ENCODE results near the gene TPP2.

Gene TPP2

DNA sequence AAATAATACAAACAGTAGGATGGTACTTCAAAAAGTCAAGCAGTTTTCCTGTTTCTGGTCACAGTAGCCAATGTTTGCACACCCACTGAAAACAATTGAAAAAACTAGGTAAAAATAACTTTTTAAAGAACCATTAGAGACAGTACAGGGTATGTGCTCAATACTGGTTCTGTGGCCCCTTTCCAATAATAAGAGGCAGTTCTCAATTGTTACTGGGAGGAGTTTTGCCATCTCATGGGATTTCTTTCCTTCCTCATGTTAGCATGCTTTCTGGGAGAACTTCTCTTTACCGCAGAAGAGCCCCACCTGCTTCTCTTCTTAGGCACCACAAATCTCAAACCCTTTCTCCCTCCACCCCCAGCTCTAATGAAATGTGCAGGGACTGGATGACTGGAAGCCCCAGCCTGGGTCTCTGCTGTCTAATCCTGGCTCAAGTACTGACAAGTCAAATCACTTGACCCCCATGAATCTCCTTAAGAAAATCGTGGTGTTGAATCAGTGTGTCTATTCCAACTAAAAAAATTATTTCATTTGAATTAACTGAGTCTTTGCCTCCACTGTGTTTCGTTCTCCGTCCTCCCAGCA, 83.4 kb downstream of the TPP2 start:
- H3K9ac ChIP-seq (ENCODE audit: low read length), result no peak overlapping the region
- no peaks in the 10 kb centered on the region for H3K27me3 ChIP-seq (replicated peaks; ENCODE audit: insufficient read depth, low read length)
- no peaks in the 10 kb centered on the region for H3K4me1 ChIP-seq (ENCODE audit: low read length)
- TF ChIP-seq, protein P1, sequence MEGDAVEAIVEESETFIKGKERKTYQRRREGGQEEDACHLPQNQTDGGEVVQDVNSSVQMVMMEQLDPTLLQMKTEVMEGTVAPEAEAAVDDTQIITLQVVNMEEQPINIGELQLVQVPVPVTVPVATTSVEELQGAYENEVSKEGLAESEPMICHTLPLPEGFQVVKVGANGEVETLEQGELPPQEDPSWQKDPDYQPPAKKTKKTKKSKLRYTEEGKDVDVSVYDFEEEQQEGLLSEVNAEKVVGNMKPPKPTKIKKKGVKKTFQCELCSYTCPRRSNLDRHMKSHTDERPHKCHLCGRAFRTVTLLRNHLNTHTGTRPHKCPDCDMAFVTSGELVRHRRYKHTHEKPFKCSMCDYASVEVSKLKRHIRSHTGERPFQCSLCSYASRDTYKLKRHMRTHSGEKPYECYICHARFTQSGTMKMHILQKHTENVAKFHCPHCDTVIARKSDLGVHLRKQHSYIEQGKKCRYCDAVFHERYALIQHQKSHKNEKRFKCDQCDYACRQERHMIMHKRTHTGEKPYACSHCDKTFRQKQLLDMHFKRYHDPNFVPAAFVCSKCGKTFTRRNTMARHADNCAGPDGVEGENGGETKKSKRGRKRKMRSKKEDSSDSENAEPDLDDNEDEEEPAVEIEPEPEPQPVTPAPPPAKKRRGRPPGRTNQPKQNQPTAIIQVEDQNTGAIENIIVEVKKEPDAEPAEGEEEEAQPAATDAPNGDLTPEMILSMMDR (IDR thresholded peaks at IDR 0.05; ENCODE audit: low read length), result no peak
- no peaks in the 10 kb centered on the region for H3K9me3 ChIP-seq (replicated peaks; ENCODE audit: insufficient read depth, low read length)
- peaks cover 10% of the 10 kb centered on the region; the same call in 1 of the 2 replicates for H3K36me3 ChIP-seq (replicated peaks; ENCODE audit: insufficient read depth, low read length)
- no peak overlapping the region for H3K4me2 ChIP-seq (ENCODE audit: low read depth, low read length)
- no peaks in the 10 kb centered on the region for H4K20me1 ChIP-seq (ENCODE audit: insufficient read depth, low read length)
- no peak for DNase-seq
- H3K4me3 ChIP-seq (ENCODE audit: low read length), result no peak overlapping the region
- no peak overlapping the region for H3K27ac ChIP-seq (ENCODE audit: low read length)
- H3K9me2 ChIP-seq (replicated peaks; ENCODE audit: insufficient read depth, low read length), result no peaks in the 10 kb centered on the region
- no peaks in the 10 kb centered on the region for H3F3A ChIP-seq (ENCODE audit: insufficient read depth, low read length)
- no peaks in the 10 kb centered on the region for H3K79me2 ChIP-seq (ENCODE audit: low read length)
- no peak overlapping the region for H2AFZ ChIP-seq (ENCODE audit: low read length)

DNA sequence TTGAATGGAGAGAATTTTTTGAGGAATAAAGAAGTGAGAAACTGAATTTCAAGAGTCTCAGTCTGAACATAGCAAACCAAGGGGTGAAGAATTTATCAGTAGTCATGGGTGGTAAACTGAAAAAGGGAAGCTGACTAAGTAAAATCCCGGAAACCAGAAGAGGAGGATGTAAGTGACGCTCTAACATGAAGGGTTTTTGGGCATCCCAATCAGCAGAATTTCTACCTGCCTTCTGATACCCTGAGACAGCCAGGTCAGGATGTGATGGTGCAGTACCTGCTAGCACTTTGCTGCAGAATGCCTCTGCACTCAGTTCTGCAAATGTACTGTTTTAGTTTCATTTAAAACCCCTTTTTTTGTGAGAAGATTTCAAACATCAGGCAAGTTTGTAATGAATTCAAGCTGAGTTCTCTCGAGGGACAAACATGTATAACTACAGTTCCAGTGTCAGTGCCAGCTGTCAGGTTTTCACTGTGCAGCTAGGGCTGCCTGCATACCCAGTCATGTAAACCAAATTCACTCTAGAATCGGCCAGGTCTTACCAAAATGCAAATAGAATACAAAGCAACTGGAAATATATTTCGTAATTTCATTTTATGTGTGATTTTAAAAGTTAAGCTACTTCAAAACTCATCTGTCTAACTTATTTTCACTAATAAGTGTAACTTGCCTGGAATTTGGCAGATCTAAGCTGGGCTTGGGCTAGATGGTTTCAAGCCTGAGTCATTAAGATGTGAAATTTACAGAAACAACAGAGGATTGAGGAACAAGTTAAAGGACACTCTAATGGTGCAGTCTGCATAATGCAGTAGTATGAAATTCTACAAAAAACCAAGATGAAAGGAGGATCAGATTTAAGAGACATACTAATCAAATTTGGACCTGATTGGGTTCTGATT, 84.3 kb downstream of the TPP2 start:
- H2AFZ ChIP-seq (ENCODE audit: low read length), result no peak overlapping the region
- no peaks in the 10 kb centered on the region for H3K9me2 ChIP-seq (replicated peaks; ENCODE audit: insufficient read depth, low read length)
- H3K4me2 ChIP-seq (ENCODE audit: low read depth, low read length), result no peak overlapping the region
- H3K27me3 ChIP-seq (replicated peaks; ENCODE audit: insufficient read depth, low read length), result no peaks in the 10 kb centered on the region
- H4K20me1 ChIP-seq (ENCODE audit: insufficient read depth, low read length), result no peaks in the 10 kb centered on the region
- no peak for TF ChIP-seq EZH2 (optimal IDR thresholded peaks at IDR 0.05; ENCODE audit: low read depth, low read length)
- TF ChIP-seq, protein P1 (IDR thresholded peaks at IDR 0.05; ENCODE audit: low read length), result no peak
- TF ChIP-seq EZH2phosphoT487 (IDR thresholded peaks at IDR 0.05; ENCODE audit: low read length), result no peak
- no peak for DNase-seq
- peaks cover 8% of the 10 kb centered on the region; the same call in 1 of the 2 replicates for H3K36me3 ChIP-seq (replicated peaks; ENCODE audit: insufficient read depth, low read length)
- no peak overlapping the region for H3K4me3 ChIP-seq (ENCODE audit: low read length)
- H3K4me1 ChIP-seq (ENCODE audit: low read length), result no peaks in the 10 kb centered on the region
- no peaks in the 10 kb centered on the region for H3K79me2 ChIP-seq (ENCODE audit: low read length)
- no peaks in the 10 kb centered on the region for H3K9me3 ChIP-seq (replicated peaks; ENCODE audit: insufficient read depth, low read length)
- no peaks in the 10 kb centered on the region for H3F3A ChIP-seq (ENCODE audit: insufficient read depth, low read length)
- H3K9ac ChIP-seq (ENCODE audit: low read length), result no peak overlapping the region
- H3K27ac ChIP-seq (ENCODE audit: low read length), result no peak overlapping the region

DNA sequence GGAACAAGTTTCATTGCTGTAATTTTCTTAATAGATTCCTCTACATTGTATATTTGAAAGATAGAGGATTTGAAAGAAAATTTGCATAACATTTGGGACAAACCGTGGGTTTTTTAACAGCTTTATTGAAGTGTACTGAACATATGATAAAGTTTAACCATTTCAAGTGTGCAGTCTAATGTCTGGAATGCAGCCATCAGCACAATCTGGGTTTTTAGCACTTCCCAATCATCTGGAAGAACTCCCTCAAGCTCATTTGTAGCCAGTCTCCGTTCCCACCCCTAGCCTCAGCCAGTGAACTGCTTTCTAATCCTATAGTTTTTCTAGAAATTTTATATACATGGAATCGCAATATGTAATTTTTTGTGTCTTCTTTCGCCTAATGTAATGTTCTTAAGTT, 85.4 kb downstream of the TPP2 start:
- Histone ChIP-seq H3K27ac (ENCODE audit: low read length) (no peak overlapping the region), H3K4me2 (ENCODE audit: low read depth, low read length) (no peak overlapping the region), H2AFZ (ENCODE audit: low read length) (no peak overlapping the region), H4K20me1 (ENCODE audit: insufficient read depth, low read length) (no peaks in the 10 kb centered on the region), H3K27me3 (replicated peaks; ENCODE audit: insufficient read depth, low read length) (no peaks in the 10 kb centered on the region), H3F3A (ENCODE audit: insufficient read depth, low read length) (no peaks in the 10 kb centered on the region), H3K4me3 (ENCODE audit: low read length) (no peak overlapping the region), H3K9ac (ENCODE audit: low read length) (no peak overlapping the region), H3K9me2 (replicated peaks; ENCODE audit: insufficient read depth, low read length) (no peaks in the 10 kb centered on the region), H3K9me3 (replicated peaks; ENCODE audit: insufficient read depth, low read length) (no peaks in the 10 kb centered on the region), H3K4me1 (ENCODE audit: low read length) (no peaks in the 10 kb centered on the region), H3K36me3 (replicated peaks; ENCODE audit: insufficient read depth, low read length) (peaks cover 8% of the 10 kb centered on the region; the same call in 1 of the 2 replicates), H3K79me2 (ENCODE audit: low read length) (no peaks in the 10 kb centered on the region)
- TF ChIP-seq EZH2 (optimal IDR thresholded peaks at IDR 0.05; ENCODE audit: low read depth, low read length), result no peak
- no peak for TF ChIP-seq EZH2phosphoT487 (IDR thresholded peaks at IDR 0.05; ENCODE audit: low read length)
- TF ChIP-seq, protein P1 (IDR thresholded peaks at IDR 0.05; ENCODE audit: low read length), result no peak
- no peak for DNase-seq
